Measurements from ENCODE around the gene VWF. TPM values are rescaled to one million over a fixed set of nuclear protein-coding genes. Genes with fewer than 3 reads are reported as not detected.

VWF gene
- total and polyA plus RNA-seq, 11 donors = 125 to 503 (median 238) TPM

GRCh38 chr12:5902736-5903135 lies 221.7 kb downstream of the VWF start:
- no peak for DNase-seq
- Histone ChIP-seq H3K4me3 (no peak overlapping the region), H3K27me3 (peaks cover 0 to 9% (median 0%) of the 10 kb centered on the region in 9 donors), H3K36me3 (peaks cover 0 to 17% (median 0%) of the 10 kb centered on the region in 9 donors), H3K9me3 (peaks cover 0 to 5% (median 0%) of the 10 kb centered on the region in 12 donors), H3K4me1 (no peaks in the 10 kb centered on the region), H3K27ac (no peak overlapping the region)
- intact Hi-C loops (cut with DNase I) = no loop called here
- ATAC-seq = no peak
- 92 to 100% (median 99%) methylated on average over 2 of the region's 2 CpGs for WGBS, 4 donors
- TF ChIP-seq, protein P1, sequence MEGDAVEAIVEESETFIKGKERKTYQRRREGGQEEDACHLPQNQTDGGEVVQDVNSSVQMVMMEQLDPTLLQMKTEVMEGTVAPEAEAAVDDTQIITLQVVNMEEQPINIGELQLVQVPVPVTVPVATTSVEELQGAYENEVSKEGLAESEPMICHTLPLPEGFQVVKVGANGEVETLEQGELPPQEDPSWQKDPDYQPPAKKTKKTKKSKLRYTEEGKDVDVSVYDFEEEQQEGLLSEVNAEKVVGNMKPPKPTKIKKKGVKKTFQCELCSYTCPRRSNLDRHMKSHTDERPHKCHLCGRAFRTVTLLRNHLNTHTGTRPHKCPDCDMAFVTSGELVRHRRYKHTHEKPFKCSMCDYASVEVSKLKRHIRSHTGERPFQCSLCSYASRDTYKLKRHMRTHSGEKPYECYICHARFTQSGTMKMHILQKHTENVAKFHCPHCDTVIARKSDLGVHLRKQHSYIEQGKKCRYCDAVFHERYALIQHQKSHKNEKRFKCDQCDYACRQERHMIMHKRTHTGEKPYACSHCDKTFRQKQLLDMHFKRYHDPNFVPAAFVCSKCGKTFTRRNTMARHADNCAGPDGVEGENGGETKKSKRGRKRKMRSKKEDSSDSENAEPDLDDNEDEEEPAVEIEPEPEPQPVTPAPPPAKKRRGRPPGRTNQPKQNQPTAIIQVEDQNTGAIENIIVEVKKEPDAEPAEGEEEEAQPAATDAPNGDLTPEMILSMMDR (IDR thresholded peaks at IDR 0.05) = no peak
- no peak for TF ChIP-seq POLR2A (IDR thresholded peaks at IDR 0.05)

DNA sequence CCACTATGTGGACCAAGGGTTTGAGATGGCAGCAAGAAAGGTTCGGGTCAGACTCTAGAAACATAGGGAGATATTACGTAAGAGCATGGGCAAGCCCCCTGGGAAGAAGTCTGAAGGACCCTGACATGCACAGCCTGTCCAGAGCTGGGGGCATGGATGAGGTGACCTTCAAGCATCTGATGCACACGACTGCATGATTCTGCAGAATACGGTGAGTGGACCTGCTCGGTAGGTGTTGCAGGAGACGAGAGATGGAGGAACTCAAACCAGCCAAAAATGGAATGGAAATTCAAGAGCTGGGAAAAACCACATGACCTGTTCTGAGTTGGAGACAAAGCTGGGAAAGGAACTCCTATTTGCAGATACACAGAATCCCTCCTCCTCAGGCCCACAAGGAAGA lies 223.1 kb downstream of the VWF start:
- Histone ChIP-seq H3K4me1 (peaks cover 0 to 5% (median 0%) of the 10 kb centered on the region in 12 donors), H3K4me3 (no peak overlapping the region), H3K27me3 (peaks cover 0 to 9% (median 0%) of the 10 kb centered on the region in 9 donors), H3K27ac (no peak overlapping the region), H3K36me3 (peaks cover 0 to 12% (median 0%) of the 10 kb centered on the region in 9 donors), H3K9me3 (peaks cover 0 to 5% (median 0%) of the 10 kb centered on the region in 12 donors)
- WGBS, 4 donors = 85 to 94% (median 91%) methylated on average over 6 of the region's 6 CpGs
- ATAC-seq = no peak
- no peak for TF ChIP-seq POLR2A (IDR thresholded peaks at IDR 0.05)
- TF ChIP-seq, protein P1 (IDR thresholded peaks at IDR 0.05) = no peak
- DNase-seq = no peak
- intact Hi-C loops (cut with DNase I) = no loop called here

- TF ChIP-seq POLR2A (IDR thresholded peaks at IDR 0.05) = no peak
- Histone ChIP-seq H3K27ac (no peak overlapping the region), H3K4me3 (no peak overlapping the region), H3K36me3 (peaks cover 0 to 12% (median 0%) of the 10 kb centered on the region in 9 donors), H3K9me3 (peaks cover 0 to 5% (median 0%) of the 10 kb centered on the region in 12 donors), H3K27me3 (peaks cover 0 to 9% (median 0%) of the 10 kb centered on the region in 9 donors), H3K4me1 (peaks cover 0 to 5% (median 0%) of the 10 kb centered on the region in 12 donors)
- no peak for DNase-seq
- WGBS, 4 donors = 54 to 61% (median 57%) methylated on average over 15 of the region's 15 CpGs
- no peak for ATAC-seq
- intact Hi-C loops (cut with DNase I) = no loop called here
Measured at GRCh38 chr12:5900533-5901205, 223.8 kb downstream of the VWF start.

DNA sequence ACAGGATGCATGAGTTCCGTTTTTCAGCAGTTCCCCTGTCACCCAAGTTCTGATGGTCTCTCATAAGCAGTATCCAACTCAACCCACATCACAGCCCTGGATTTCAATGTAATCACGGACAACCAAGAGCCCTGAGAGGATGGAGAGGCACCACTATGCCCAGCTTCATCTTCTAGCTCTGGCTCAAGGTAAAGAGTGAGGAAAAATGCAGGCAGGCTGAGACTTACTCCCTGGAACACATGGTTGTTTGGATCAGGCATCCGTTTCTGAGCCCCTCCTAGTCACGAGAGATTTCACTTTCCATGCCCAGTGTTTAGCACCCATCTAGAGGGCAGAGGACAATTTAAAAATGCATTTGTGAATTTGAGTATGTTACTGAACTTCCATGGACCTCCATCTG lies 224.4 kb downstream of the VWF start:
- DNase-seq = no peak
- Histone ChIP-seq H3K9me3 (peaks cover 0 to 5% (median 0%) of the 10 kb centered on the region in 12 donors), H3K36me3 (peaks cover 0 to 12% (median 0%) of the 10 kb centered on the region in 9 donors), H3K27ac (no peak overlapping the region), H3K27me3 (peaks cover 0 to 9% (median 0%) of the 10 kb centered on the region in 9 donors), H3K4me3 (no peak overlapping the region), H3K4me1 (peaks cover 0 to 5% (median 0%) of the 10 kb centered on the region in 12 donors)
- TF ChIP-seq, protein P1 (IDR thresholded peaks at IDR 0.05) = no peak
- no peak for TF ChIP-seq POLR2A (IDR thresholded peaks at IDR 0.05)
- WGBS, 4 donors = 59 to 71% (median 66%) methylated on average over 4 of the region's 4 CpGs
- no peak for ATAC-seq
- intact Hi-C loops (cut with DNase I) = no loop called here

Data from heart left ventricle (tissue), 16 donors.